Transverse colon (tissue), 4 donors: ENCODE data around the gene PNCK. TPM values are rescaled to one million over a fixed set of nuclear protein-coding genes. Genes with fewer than 3 reads are reported as not detected.

Source experiments
- DNase-seq: peaks from one replicate; pipeline ENCODE4 v3.0.0-alpha.2; 2019
- H3K27ac ChIP-seq, 4 donors: fragments of 200-600 bp; sonication (generic); 2 replicates each; pipeline ENCODE4 v1.5.1; 2016 to 2018; ENCODE audit warnings: inconsistent platforms in 4 of 4
- H3K27me3 ChIP-seq: fragments of 200-600 bp; sonication (generic); 2 replicates; pipeline ENCODE4 v1.5.1; 2017; ENCODE audit warnings: inconsistent platforms
- H3K36me3 ChIP-seq, 4 donors: fragments of 200-600 bp; sonication (generic); 2 replicates each; pipeline ENCODE4 v1.5.1; 2017 to 2019; ENCODE audit warnings: inconsistent platforms in 4 of 4
- H3K4me1 ChIP-seq, 4 donors: fragments of 200-600 bp; sonication (generic); 2 replicates each; pipeline ENCODE4 v1.5.1; 2017 to 2020; ENCODE audit warnings: inconsistent platforms in 4 of 4
- H3K4me3 ChIP-seq, 4 donors: fragments of 200-600 bp; sonication (generic); 1 replicate in 1 of 4; 2 replicates in 3 of 4; pipeline versions ENCODE4 v1.5.1 to v1.6.1; 2017 to 2019; ENCODE audit warnings: inconsistent platforms in 4 of 4
- H3K9me3 ChIP-seq, 2 donors: fragments of 200-600 bp; sonication (generic); 2 replicates each; pipeline ENCODE4 v1.5.1; 2017 to 2019; ENCODE audit warnings: inconsistent platforms in 2 of 2
- CTCF ChIP-seq, 5 experiments: fragments of 200-600 bp in 3 of 5; fragments of 450-650 bp in 2 of 5; sonication (generic) in 3 of 5; IDR thresholded peaks; 1 replicate in 2 of 5; 2 replicates in 3 of 5; pipeline ENCODE4 v1.5.1; 2016 to 2017; ENCODE audit warnings: antibody characterized with exemption in 5 of 5, inconsistent platforms in 3 of 5, mild to moderate bottlenecking in 2 of 5, moderate library complexity in 1 of 5
- EP300 ChIP-seq: sonication (generic); formaldehyde crosslinking; IDR thresholded peaks from one replicate; pipeline ENCODE4 v1.6.1; 2017; ENCODE audit warnings: antibody characterized with exemption, low read depth
- POLR2A ChIP-seq: fragments of 450-650 bp; IDR thresholded peaks from one replicate; pipeline ENCODE4 v1.6.1; 2016; ENCODE audit warnings: antibody characterized with exemption, mild to moderate bottlenecking, moderate library complexity
- POLR2AphosphoS5 ChIP-seq, 3 donors: sonication (generic); formaldehyde crosslinking; IDR thresholded peaks; one replicate each; pipeline ENCODE4 v1.6.1; 2016; ENCODE audit warnings: antibody characterized with exemption in 3 of 3
- WGBS, 2 donors: methylation state at CpG; one replicate each; pipeline ENCODE4 v1.1.5; 2018; ENCODE audit warnings: low coverage in 1 of 2; 5-methylcytosine and 5-hydroxymethylcytosine counted together
- in situ Hi-C, 4 donors: fragments of 200-750 bp; cut with MboI; loops; one replicate each; pipeline versions ENCODE4 v1.15.0 to v1.15.1; 2017; ENCODE audit warnings: low sequenced_read_pairs in 3 of 4, low pct_ligation_motif_present in 1 of 4, low pct_unique_long_range_greater_than_20kb in 1 of 4
- intact Hi-C: fragments of 100-400 bp; cut with DNase I; formaldehyde crosslinking; loops from one replicate; pipeline ENCODE4 v1.15.1; 2023; ENCODE audit warnings: low total_unique reads
- small RNA-seq, 4 donors: library from RNA; depleted of rRNA; stranded (forward); fragments of <200 nt; gene quantifications; one replicate each; pipeline ENCODE3, GENCODE V24; 2016
- total RNA-seq, 4 donors: library from RNA; depleted of rRNA; stranded (reverse); fragments of >200 nt; gene quantifications; one replicate each; pipeline ENCODE4 v1.1.0, GENCODE V29; 2016

Gene PNCK
- total RNA-seq, 4 donors from 2014 or later, result 6.5 to 74.4 (median 7.9) TPM; not detected in 1

DNA sequence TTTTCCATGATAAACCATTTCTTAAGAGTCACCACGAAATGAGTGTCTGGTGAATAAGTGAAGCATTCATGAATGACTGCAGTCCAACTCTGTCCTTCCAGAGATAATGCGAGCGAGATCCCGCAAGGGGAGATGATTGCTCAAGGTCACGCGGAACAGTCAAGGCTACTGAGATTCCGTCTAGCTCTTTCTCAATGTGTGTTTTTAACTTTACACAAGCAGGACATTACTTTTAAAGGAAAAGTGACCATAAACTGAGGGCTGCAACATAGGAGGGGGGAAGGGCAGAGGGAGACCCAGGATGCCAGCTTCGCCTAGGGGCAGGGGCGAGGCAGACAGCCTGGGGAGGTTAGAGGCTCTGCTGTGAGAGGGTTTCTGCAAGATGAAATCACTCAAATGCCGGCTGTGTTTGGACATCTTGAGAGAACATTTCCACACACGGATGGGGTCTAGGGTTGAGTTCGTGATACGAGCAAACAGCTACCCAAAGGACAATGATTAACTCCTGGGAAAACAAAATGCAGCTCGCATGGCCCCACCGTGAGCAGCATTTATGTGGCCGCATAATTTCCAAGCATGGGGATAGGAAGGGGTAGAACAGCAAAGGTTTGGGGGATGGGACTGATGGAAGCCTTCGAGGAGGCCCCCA, 50.8 kb downstream of the PNCK start:
- no peak for DNase-seq
- 20 to 68% methylated on average over 3 to 17 of the region's 17 CpGs for WGBS, 2 donors
- Histone ChIP-seq H3K9me3 (no peaks in the 10 kb centered on the region), H3K27me3 (no peaks in the 10 kb centered on the region), H3K4me3 (no peak overlapping the region), H3K36me3 (no peaks in the 10 kb centered on the region), H3K4me1 (no peaks in the 10 kb centered on the region), H3K27ac (no peak overlapping the region)
- no peak for TF ChIP-seq CTCF (IDR thresholded peaks at IDR 0.05)
- no peak for TF ChIP-seq POLR2AphosphoS5 (IDR thresholded peaks at IDR 0.05)
- no peak for TF ChIP-seq EP300
- no peak for TF ChIP-seq POLR2A
- in situ Hi-C loops (no loop called here), intact Hi-C loops (no loop called here)

- DNase-seq, result no peak
- Histone ChIP-seq H3K27me3 (no peaks in the 10 kb centered on the region), H3K36me3 (no peaks in the 10 kb centered on the region), H3K4me3 (no peak overlapping the region), H3K9me3 (no peaks in the 10 kb centered on the region), H3K27ac (no peak overlapping the region), H3K4me1 (no peaks in the 10 kb centered on the region)
- no peak for TF ChIP-seq POLR2AphosphoS5 (IDR thresholded peaks at IDR 0.05)
- no peak for TF ChIP-seq POLR2A
- TF ChIP-seq CTCF (IDR thresholded peaks at IDR 0.05), result no peak
- no peak for TF ChIP-seq EP300
- intact Hi-C loops (no loop called here), in situ Hi-C loops (no loop called here)
- WGBS, 2 donors, result 80 to 87% methylated on average over 1 to 27 of the region's 27 CpGs
Observed at GRCh38 chrX:153621949-153622598, 51.5 kb downstream of the PNCK start.

- Histone ChIP-seq H3K27ac (no peak overlapping the region), H3K9me3 (no peaks in the 10 kb centered on the region), H3K27me3 (no peaks in the 10 kb centered on the region), H3K4me3 (no peak overlapping the region), H3K36me3 (no peaks in the 10 kb centered on the region), H3K4me1 (no peaks in the 10 kb centered on the region)
- 74% methylated on average over 5 of the region's 5 CpGs; no CpG with 5 or more reads in 1 of the 2 donors for WGBS, 2 donors
- intact Hi-C loops (no loop called here), in situ Hi-C loops (no loop called here)
- DNase-seq, result no peak
- no peak for TF ChIP-seq CTCF (IDR thresholded peaks at IDR 0.05)
- TF ChIP-seq EP300, result no peak
- no peak for TF ChIP-seq POLR2A
- no peak for TF ChIP-seq POLR2AphosphoS5 (IDR thresholded peaks at IDR 0.05)
Observed at GRCh38 chrX:153620576-153620975, 53.0 kb downstream of the PNCK start.

Small RNA genes within 50 kb of the gene (small RNA-seq; reads per million reads assigned to genes)
- 0 to 0.12 (median 0) reads per million in 4 donors for gene RN7SL687P

Other genes with a start within 250 kb of the PNCK start
- gene TREX2, start 227.8 kb downstream of the PNCK start, total RNA-seq, result 1 to 10 TPM in 2 of 4 donors, under 1 TPM in 1, not detected in 1; 0.55 to 2.0 (median 1.4) TPM
- 10 to 100 TPM in 3 of 4 donors, 1 to 10 TPM in 1; 7.0 to 34.8 (median 12.4) TPM for gene HAUS7, start 203.2 kb downstream of the PNCK start, total RNA-seq
- gene BGN, start 178.8 kb downstream of the PNCK start, total RNA-seq, result 10 to 100 TPM in 2 of 4 donors, 1 to 10 TPM in 2; 3.8 to 67.1 (median 10.5) TPM
- not detected for gene ATP2B3, start 156.2 kb downstream of the PNCK start, total RNA-seq
- gene CCNQ, start 74.7 kb downstream of the PNCK start, total RNA-seq, result 10 to 100 TPM in 3 of 4 donors, 1 to 10 TPM in 1; 5.2 to 32.5 (median 26.8) TPM
- not detected for gene DUSP9, start 26.6 kb downstream of the PNCK start, total RNA-seq
- 100 to 1,000 TPM in 3 of 4 donors, 10 to 100 TPM in 1; 61.1 to 332 (median 197) TPM for gene SLC6A8, start 14.1 kb upstream of the PNCK start, total RNA-seq
- 100 to 1,000 TPM in 2 of 4 donors, 10 to 100 TPM in 2; 37.6 to 113 (median 74.4) TPM for gene BCAP31, start 50.6 kb upstream of the PNCK start, total RNA-seq
- gene ABCD1, start 51.0 kb upstream of the PNCK start, total RNA-seq, result 10 to 100 TPM in 3 of 4 donors, 1 to 10 TPM in 1; 7.0 to 50.5 (median 18.1) TPM
- 10 to 100 TPM in 2 of 4 donors, 1 to 10 TPM in 2; 3.1 to 46.2 (median 24.7) TPM for gene PLXNB3, start 90.4 kb upstream of the PNCK start, total RNA-seq
- 1 to 10 TPM in 2 of 4 donors, under 1 TPM in 2; 0.64 to 3.8 (median 1.3) TPM for gene SRPK3, start 107.2 kb upstream of the PNCK start, total RNA-seq
- 100 to 1,000 TPM in 2 of 4 donors, 10 to 100 TPM in 2; 77.5 to 203 (median 117) TPM for gene IDH3G, start 120.6 kb upstream of the PNCK start, total RNA-seq
- gene SSR4, start 120.9 kb upstream of the PNCK start, total RNA-seq, result 100 to 1,000 TPM in 2 of 4 donors, 10 to 100 TPM in 2; 16.1 to 165 (median 95.8) TPM
- gene PDZD4, start 156.7 kb upstream of the PNCK start, total RNA-seq, result 1 to 10 TPM; 2.0 to 6.6 (median 4.2) TPM
- gene L1CAM, start 212.4 kb upstream of the PNCK start, total RNA-seq, result 1 to 10 TPM; 5.2 to 7.1 (median 6.1) TPM
- gene AVPR2, start 230.9 kb upstream of the PNCK start, total RNA-seq, result 10 to 100 TPM in 1 of 4 donors, 1 to 10 TPM in 1, under 1 TPM in 1, not detected in 1; 0.41 to 72.2 (median 9.8) TPM